GM21723 (cell line): ENCODE data around the gene NPB.

Experiments
- ATAC-seq: cut with Tn5 transposase; IDR thresholded peaks from one replicate; pipeline ENCODE4 v1.9.1; 2021; ENCODE audit warnings: mild to moderate bottlenecking, moderate library complexity; ENCODE audit not compliant: unreplicated experiment

Gene NPB

GRCh38 chr17:81939218-81939617, 37.2 kb downstream of the NPB start:
- ATAC-seq, result no peak

- no peak for ATAC-seq
Observed at GRCh38 chr17:81939881-81940385, 37.9 kb downstream of the NPB start.

DNA sequence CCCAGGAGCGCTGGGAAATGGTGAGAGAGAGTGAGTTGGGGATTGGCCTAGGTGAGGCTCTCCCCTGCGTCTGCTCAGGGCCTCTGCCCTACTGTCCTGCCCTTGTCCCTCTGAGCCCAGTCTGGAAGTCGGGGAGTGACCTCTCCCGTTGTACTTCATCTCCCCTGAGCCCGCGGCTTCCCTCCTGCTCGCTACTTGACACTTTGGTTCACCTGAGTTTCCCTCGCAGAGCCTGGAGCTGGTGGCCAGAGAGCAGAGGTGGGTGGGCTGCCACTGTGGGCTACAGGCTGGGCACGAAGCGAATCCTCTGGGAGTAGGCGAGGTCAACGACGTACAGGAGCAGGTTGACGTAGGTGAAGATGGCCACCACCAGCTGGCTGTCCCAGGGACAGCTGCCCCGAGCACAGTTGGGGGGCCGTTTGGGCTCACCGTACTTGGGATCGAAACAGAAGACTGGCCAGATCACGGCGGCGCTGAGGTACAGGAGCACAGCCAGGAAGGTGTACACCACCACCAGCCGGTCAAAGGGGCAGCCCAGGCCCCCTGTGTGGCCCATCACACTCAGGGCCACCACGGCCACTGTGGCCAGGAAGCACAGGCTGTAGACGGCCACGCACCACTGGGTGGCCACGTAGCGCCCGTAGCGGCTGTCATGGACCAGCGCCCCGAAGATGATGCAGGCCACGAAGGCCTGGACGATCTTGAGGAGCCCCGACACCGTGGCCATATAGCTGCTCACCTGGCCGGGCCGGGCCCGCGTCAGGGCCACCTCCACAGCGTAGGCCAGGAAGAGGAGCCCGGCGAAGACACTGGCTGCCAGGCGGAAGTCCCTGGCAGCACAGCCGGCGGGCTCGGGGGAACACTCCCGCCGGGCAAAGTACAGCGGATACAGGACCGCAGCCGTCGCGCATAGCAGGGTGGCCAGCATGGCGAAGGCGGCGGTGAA, 38.8 kb downstream of the NPB start:
- ATAC-seq, result no peak

DNA sequence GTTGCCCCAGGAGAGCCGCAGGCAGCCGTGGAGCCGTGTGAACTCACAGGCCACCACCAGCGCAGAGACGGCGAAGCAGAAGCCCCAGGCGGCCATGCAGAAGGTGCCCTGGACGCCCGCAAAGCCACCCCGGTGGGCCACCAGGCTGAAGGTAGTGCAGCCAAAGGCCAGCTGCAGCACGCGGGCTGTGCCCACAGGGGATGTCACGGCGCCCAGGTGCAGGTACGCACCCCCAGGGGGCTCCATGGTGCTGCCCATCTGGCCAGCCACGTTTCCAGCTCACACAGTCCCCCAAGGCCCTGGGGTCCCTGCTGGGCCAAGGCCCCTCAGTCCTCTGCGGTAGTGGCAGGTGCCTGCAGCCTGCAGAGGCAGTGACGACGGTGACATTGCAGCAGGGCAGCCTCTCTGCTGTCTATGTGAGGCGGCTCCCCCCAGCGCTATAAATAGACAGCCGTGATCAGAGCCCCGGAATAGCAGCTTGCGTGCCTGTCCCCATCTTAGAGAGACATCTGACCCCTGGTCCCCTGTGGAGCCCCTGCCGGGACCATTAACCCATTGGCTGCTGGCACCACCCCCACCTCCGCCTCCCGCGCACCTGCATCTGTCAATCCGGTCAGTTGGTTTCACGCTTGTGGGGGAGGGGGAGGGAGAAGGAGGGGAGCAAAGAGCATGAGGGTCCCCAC, 39.6 kb downstream of the NPB start:
- no peak for ATAC-seq

- no peak for ATAC-seq
Observed at GRCh38 chr17:81942167-81942553, 40.1 kb downstream of the NPB start.

GRCh38 chr17:81944858-81945257, 42.8 kb downstream of the NPB start:
- no peak for ATAC-seq

DNA sequence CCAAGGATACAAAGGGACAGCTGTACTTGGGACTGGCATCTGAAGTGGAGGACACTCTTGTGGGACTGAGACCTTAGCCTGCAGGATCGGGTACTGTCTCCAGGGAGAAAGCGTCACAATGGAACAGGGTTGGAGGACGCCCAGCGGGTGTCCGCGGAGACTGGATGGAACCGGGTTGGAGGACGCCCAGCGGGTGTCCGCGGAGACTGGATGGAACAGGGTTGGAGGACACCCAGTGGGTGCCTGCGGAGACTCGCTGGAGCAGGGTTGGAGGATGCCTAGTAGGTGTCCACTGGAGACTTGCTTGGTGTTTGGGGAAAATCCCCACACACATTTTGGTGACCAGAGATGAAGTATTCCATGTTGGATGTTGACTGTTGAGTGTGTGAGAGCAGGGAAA, 45.2 kb downstream of the NPB start, which contains the start of gene MYADML2:
Gene MYADML2, minus strand, starts transcription at position 45 of the 400 bp plus-strand sequence. CDS start 5,492 bp downstream, outside the sequence.
- ATAC-seq, result no peak

DNA sequence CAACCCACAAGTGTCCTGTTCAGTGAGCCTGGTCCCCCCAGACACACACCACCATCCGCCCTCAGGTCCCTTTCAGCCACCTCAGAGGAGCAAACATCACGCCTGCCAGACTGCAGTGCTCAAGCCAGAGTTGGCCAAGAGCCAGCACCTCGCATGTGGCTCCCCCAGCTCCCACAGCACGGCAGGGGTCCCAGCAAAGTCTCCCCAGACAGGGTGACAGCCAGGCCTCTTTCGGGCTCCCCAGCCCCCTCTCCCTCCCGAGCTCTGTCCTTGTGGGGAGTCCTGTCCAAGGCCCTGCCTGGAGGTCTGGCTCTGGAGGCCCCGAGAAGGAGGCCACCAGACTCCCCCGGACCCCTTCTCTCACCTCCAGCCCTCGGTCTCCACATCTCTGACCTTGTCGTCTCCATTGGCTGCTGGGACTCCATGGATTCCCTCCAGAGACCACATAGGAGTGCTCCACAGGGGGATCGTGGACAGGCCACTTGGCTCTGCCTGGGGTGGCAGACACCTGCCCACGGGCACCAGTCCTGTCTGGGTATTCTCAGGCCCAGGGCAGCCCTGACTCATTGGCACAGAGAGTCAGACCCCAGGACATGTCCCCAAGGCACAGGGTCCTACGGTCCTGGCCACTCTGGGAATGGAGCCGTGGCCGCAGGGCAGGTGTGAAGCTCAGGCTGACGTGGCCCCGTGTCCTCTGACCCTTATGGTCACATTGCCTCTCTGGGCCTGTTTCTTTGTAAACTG, 46.8 kb downstream of the NPB start:
- ATAC-seq, result no peak

DNA sequence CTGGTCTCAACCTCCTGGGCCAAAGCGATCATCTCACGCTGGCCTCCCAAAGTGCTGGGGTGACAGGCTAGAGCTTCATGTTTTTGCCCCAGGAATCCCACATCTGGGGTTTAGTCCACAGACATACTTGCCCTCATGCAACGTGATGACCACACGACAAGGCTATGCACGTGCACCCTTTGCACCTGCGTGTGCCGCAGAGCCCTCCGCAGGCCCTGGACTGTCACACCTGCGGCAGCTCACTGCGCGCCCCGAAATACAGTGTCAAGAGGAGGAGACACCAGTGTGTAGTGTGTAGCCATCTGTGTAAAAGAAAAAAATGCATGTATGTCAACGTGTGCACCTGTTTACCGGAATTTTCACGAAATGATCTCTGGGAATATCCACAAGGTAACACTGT, 48.5 kb downstream of the NPB start:
- ATAC-seq, result no peak

GRCh38 chr17:81951785-81952684, 50.0 kb downstream of the NPB start:
- ATAC-seq, result no peak
